Renal cortex interstitium (tissue), 11 donors: ENCODE results near the gene SHISAL1. TPM values are rescaled to one million over a fixed set of nuclear protein-coding genes. Genes with fewer than 3 reads are reported as not detected.
A peak's percentile ranks its signal among the peaks of the same experiment; 100 is the strongest.
"Not testable (repeated sequence)": the region's sequence is repeated elsewhere in the genome, so short reads cannot be mapped to it uniquely, and the experiment has no call there.

Experiments used
- DNase-seq, 11 donors: peaks; one replicate each; pipeline ENCODE4 v3.0.0-alpha.2; 2013; ENCODE audit warnings: low read depth in 9 of 11, low spot score in 4 of 11; ENCODE audit errors: extremely low read depth in 1 of 11
- polyA plus RNA-seq, 3 donors: library from polyadenylated mRNA; unstranded; fragments of 120-200 nt; gene quantifications; one replicate each; pipeline ENCODE4 v1.2.1, GENCODE V29; 2013; ENCODE audit not compliant: insufficient read length in 3 of 3

Gene SHISAL1
- polyA plus RNA-seq, 3 donors = 2.3 to 3.3 (median 2.8) TPM

GRCh38 chr22:44311104-44311854, 1.5 kb downstream of the SHISAL1 start:
- DNase-seq = no peak

- no peak for DNase-seq
Observed at GRCh38 chr22:44309647-44310046, 3.1 kb downstream of the SHISAL1 start.

- no peak for DNase-seq
Observed at GRCh38 chr22:44309137-44309536, 3.6 kb downstream of the SHISAL1 start.

- no peak for DNase-seq
Observed at GRCh38 chr22:44307509-44308169, 5.1 kb downstream of the SHISAL1 start.

DNA sequence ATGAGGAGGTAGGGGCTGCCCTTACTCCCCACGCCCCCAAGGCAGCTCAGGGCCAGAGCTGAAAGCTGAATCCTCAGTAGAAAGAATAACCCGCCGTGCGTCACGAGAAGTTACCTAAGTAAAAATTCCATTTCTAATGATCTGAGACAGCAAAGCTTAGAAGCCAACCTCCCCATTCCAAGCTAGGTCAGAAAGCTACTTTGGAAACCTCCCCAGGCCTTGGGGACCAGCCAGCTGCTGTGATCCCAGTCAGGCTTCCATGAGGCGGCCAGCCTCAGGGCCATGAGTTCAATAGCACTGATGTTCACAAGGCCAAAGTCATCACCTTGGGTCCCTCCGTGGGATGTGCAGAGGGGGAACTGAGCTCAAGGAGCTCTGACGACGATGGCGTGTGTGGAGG, 6.9 kb downstream of the SHISAL1 start:
- peak in 1 of 11 donors; percentile 22 for DNase-seq

GRCh38 chr22:44305455-44305854, 7.3 kb downstream of the SHISAL1 start:
- DNase-seq = no peak

- DNase-seq = no peak
Observed at GRCh38 chr22:44304911-44305310, 7.8 kb downstream of the SHISAL1 start.

GRCh38 chr22:44304354-44304753, 8.4 kb downstream of the SHISAL1 start:
- no peak for DNase-seq

GRCh38 chr22:44302363-44302762, 10.4 kb downstream of the SHISAL1 start:
- not testable (repeated sequence) for DNase-seq

- DNase-seq = no peak
Observed at GRCh38 chr22:44301039-44301438, 11.7 kb downstream of the SHISAL1 start.

DNA sequence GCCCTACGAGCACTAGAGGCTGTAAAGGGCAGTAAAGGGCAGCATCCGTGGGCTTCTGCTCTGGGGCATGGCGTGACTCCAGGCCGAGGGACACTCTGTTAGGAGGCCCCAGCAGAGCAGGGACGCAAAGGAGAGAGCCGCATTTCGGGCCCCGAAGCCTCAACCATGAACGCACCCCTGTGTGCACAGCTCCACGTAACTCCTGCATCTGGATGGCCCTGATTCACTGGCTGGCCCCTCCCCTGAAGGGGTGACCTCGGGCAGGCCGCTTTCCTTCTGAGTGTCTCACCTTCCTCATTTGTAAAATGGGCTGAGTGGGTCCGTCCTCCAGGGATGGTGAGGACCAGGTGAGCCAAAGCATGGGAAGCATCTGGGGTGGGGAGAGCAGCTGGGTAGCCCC, 13.6 kb downstream of the SHISAL1 start:
- no peak for DNase-seq

- no peak for DNase-seq
Observed at GRCh38 chr22:44298406-44299091, 14.2 kb downstream of the SHISAL1 start.

GRCh38 chr22:44297470-44298061, 15.2 kb downstream of the SHISAL1 start:
- DNase-seq = no peak

DNA sequence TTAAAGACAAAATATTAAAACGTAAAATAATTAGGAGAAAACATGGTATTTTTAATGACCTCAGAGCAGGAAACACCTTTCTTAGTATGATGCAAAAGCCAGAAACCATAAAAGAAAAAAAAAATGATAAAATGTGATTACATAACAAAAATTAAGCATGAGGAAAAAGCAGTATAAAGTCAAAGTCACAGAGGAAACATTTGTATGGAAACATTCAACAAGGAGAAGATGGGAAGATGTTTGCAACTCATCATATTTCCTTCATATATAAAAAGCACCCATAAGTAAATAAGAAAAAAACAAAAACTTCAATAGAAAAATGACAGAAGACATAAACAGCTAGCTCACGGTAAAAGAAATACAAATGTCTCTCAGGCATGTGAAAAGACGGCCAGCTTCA, 17.3 kb downstream of the SHISAL1 start:
- no peak for DNase-seq

DNA sequence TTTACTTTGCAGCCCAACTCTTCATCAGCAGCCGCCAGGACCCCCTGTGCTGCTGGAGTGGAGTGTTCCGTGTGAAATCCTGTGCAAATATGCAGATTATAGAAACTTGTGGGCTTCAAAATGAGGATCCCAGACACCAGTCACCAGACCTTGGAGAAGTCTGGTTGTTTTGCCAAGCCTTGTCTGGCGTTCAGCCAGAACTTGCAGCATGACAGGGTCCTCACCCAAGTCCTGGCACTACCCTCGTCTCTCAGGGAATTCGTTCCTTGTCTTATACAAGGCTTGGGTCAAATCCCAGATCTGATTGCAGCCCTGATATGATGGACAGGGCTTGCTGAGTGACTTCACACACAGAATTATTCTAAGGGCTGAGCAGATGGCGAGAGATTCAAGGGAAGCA, 18.9 kb downstream of the SHISAL1 start:
- DNase-seq = no peak

- no peak for DNase-seq
Observed at GRCh38 chr22:44293034-44293433, 19.7 kb downstream of the SHISAL1 start.

- DNase-seq = no peak
Observed at GRCh38 chr22:44292521-44292920, 20.2 kb downstream of the SHISAL1 start.

- peak in 3 of 11 donors; percentile 38 to 39 (median 38) for DNase-seq
Observed at GRCh38 chr22:44291674-44292360, 20.9 kb downstream of the SHISAL1 start.

DNA sequence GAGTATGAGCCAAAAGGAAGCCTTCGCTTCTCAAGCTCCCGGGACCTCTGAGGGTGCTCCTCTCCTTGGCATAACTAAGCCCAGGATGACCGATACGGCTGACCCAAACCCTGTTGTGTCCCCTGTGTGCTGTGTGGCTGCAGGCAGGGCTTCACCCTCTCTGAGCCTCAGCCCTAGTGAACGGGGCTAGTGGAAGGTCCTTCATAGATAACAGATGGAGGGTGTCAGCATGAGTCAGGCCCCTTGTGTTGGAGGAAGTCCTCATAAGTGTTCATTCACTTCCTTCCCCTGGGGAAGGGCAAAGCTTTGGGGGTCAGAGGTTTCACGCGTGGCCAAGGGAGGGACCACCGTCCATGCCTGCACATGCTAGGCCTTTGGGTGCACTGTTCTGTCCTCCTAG, 21.5 kb downstream of the SHISAL1 start:
- DNase-seq = no peak
